Effector memory CD4-positive, alpha-beta T cell (primary cell): Measurements from ENCODE around the gene ARHGAP8.

Experiments used
- DNase-seq, 3 donors: peaks; one replicate each; pipeline ENCODE4 v3.0.0-alpha.2; 2020
- H3K27ac ChIP-seq: 2 replicates; pipeline ENCODE4 v1.7.0; 2013; ENCODE audit warnings: mild to moderate bottlenecking, low read length, moderate library complexity; ENCODE audit not compliant: insufficient read depth, poor library complexity, severe bottlenecking
- H3K27me3 ChIP-seq: replicated peaks from 2 replicates; pipeline ENCODE4 v1.7.0; 2013; ENCODE audit warnings: mild to moderate bottlenecking, low read length; ENCODE audit not compliant: insufficient read depth, control insufficient read depth, poor library complexity, severe bottlenecking
- H3K36me3 ChIP-seq: 2 replicates; pipeline ENCODE4 v1.7.0; 2013; ENCODE audit warnings: mild to moderate bottlenecking, low read length, moderate library complexity; ENCODE audit not compliant: control insufficient read depth, insufficient read depth
- H3K4me1 ChIP-seq: 2 replicates; pipeline ENCODE4 v1.7.0; 2013; ENCODE audit warnings: low read length, mild to moderate bottlenecking; ENCODE audit not compliant: control insufficient read depth, insufficient read depth, poor library complexity, severe bottlenecking
- H3K4me3 ChIP-seq: 2 replicates; pipeline ENCODE4 v1.7.0; 2013; ENCODE audit warnings: low read length, low read depth, mild to moderate bottlenecking; ENCODE audit not compliant: insufficient read depth, poor library complexity, severe bottlenecking
- H3K9me3 ChIP-seq: 2 replicates; pipeline ENCODE4 v1.7.0; 2013; ENCODE audit warnings: mild to moderate bottlenecking, low read length, moderate library complexity; ENCODE audit not compliant: control insufficient read depth

Gene ARHGAP8

DNA sequence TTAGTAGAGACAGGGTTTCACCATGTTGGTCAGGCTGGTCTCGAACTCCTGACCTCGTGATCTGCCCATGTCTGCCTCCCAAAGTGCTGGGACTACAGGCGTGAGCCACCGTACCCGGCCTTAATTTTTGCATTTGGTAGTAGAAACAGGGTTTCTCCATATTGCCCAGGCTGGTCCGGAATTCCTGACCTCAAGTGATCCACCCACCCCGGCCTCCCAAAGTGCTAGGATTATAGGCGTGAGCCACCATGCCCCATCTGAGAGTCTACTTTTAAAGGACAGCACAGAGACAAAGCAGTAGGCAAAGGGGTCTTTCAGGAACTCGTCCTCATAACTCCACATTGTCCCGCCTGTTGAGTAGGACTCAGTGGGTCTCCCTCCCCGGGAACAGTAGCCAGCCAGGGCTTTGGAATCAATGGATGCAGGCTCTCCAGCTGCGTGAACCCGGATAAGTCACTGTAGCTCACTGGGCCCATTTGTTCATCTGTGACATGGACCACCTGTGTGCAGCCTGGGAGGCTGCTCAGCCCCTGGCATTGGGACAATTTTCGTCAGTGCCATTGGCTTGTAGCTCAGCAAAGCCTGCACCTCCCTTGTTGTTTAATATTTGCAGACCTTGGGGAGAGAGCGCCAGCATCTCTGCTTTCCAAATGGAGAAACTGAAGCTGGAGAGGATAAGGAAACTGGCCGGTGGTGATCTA lies 86.1 kb downstream of the ARHGAP8 start:
- Histone ChIP-seq H3K4me3 (no peak overlapping the region), H3K27ac (no peak overlapping the region), H3K4me1 (no peaks in the 10 kb centered on the region), H3K36me3 (no peaks in the 10 kb centered on the region), H3K9me3 (no peaks in the 10 kb centered on the region), H3K27me3 (no peaks in the 10 kb centered on the region)
- no peak for DNase-seq

DNA sequence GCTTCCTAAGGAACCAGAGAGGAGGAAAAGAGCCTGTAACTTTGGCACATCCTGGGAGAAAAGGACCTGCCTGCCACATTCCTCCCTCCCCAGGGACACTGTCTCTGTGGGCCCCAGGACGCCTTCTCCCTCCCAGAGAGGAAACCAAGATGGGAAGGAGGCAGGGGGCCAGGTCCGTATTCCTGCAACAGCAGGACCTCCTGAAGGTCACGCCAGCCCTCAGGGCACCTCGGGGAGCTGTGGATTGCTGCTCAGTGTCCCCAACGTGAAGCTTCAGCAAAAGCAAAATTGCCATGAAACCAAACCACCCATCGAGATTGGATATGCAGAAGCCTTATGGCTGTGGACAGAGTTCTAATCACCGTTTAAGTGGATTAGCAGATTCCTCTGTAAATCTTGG lies 86.7 kb downstream of the ARHGAP8 start:
- Histone ChIP-seq H3K36me3 (no peaks in the 10 kb centered on the region), H3K9me3 (no peaks in the 10 kb centered on the region), H3K4me1 (no peaks in the 10 kb centered on the region), H3K4me3 (no peak overlapping the region), H3K27me3 (no peaks in the 10 kb centered on the region), H3K27ac (no peak overlapping the region)
- no peak for DNase-seq

DNA sequence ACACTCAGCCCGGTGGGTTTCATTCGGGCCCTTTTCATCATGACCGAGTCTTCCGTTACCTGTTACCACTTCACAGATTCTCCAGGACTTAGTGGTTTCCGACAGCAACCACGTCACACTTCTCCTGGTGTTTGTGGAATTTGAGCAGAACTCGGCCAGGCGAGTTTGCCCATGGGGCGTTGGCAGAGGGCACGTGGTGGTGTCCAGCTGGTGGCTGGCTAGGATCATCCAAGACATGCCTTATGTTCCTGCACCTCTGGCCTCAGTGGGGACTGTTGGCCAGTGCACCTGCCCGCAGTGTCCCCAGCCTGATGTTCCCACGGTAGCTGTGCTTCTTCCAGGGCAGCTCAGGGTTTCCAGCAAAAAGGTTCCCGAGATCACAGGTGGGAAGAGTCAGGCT lies 87.3 kb downstream of the ARHGAP8 start:
- DNase-seq: no peak
- Histone ChIP-seq H3K9me3 (no peaks in the 10 kb centered on the region), H3K27ac (no peak overlapping the region), H3K4me3 (no peak overlapping the region), H3K36me3 (no peaks in the 10 kb centered on the region), H3K27me3 (no peaks in the 10 kb centered on the region), H3K4me1 (no peaks in the 10 kb centered on the region)

DNA sequence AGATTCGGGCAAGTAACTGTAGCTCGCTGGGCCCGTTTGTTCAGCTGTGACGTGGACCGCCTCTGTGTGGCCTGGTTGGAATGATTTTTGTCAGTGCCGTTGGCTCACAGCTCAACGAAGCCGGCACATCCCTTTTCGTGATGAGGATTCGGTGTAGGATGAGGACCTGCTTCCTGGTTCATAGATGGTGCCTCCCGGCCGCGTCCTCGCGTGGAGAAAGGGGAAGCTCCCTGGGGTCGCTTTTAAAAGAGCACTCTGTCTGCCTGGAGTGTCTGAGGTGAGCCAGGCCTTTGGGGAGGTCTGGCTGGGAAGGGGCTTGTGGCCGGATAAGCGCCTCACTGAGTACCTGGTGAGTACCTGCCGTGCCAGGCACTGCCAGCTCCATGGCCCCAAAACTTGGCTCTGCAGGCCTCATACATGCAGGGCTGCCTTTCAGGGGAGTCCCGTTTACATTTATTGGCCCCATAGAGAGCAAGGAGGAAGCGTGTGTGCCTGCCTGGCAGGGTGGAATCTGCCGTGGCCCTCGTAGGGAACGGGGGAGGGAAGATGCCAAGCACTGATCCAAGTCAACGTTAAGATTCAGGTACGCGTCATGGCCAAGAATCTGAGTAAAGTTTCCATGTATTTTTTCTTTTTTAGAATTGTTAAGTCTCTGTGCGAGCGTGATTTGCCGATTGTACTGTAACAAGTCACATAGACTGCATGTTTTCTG lies 88.4 kb downstream of the ARHGAP8 start:
- Histone ChIP-seq H3K4me1 (no peaks in the 10 kb centered on the region), H3K9me3 (peaks cover 3% of the 10 kb centered on the region), H3K4me3 (no peak overlapping the region), H3K27ac (no peak overlapping the region), H3K27me3 (no peaks in the 10 kb centered on the region), H3K36me3 (no peaks in the 10 kb centered on the region)
- DNase-seq: no peak

DNA sequence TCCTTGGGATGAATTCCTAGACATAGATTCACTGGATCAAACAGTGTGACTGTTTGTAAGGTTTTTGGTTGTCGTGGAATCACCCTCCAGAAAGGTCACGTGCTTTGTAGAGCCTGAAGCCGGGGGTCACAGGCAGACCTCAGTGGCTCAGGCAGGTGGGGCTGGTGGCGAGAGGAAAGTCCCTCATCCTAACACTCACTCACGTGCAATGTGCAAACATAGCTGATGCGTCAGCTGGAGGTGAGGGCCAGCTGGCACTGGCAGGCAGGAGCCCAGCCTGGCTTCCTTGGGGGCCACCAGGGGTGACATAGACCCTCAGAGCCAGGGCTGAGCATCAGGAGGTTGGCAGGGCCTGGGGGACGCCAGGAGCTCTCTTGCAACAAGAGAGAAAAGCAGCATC lies 90.0 kb downstream of the ARHGAP8 start:
- Histone ChIP-seq H3K4me3 (no peak overlapping the region), H3K4me1 (no peaks in the 10 kb centered on the region), H3K36me3 (no peaks in the 10 kb centered on the region), H3K27me3 (no peaks in the 10 kb centered on the region), H3K27ac (no peak overlapping the region), H3K9me3 (peaks cover 3% of the 10 kb centered on the region)
- DNase-seq: no peak

DNA sequence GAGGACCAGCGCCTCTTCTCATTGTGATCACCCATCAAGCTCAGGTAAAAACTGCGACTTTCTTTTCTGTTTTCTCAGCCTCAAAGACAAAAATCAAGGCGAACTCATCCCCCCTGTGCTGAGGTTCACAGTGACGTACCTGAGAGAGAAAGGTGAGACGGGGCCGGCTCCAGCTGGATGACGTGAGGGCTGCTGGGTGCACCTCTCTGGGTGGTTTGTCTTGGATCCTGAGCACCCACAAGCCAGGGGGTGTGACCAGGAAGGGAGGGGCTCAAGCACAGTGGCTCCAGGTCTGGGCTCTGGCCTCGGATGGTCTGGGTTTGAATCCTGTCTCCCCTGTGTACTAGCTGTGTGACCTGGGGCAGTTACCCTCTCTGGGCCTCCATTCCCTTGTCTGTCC lies 92.8 kb downstream of the ARHGAP8 start:
- Histone ChIP-seq H3K4me1 (no peaks in the 10 kb centered on the region), H3K36me3 (no peaks in the 10 kb centered on the region), H3K9me3 (peaks cover 3% of the 10 kb centered on the region), H3K27ac (no peak overlapping the region), H3K4me3 (no peak overlapping the region), H3K27me3 (no peaks in the 10 kb centered on the region)
- no peak for DNase-seq

DNA sequence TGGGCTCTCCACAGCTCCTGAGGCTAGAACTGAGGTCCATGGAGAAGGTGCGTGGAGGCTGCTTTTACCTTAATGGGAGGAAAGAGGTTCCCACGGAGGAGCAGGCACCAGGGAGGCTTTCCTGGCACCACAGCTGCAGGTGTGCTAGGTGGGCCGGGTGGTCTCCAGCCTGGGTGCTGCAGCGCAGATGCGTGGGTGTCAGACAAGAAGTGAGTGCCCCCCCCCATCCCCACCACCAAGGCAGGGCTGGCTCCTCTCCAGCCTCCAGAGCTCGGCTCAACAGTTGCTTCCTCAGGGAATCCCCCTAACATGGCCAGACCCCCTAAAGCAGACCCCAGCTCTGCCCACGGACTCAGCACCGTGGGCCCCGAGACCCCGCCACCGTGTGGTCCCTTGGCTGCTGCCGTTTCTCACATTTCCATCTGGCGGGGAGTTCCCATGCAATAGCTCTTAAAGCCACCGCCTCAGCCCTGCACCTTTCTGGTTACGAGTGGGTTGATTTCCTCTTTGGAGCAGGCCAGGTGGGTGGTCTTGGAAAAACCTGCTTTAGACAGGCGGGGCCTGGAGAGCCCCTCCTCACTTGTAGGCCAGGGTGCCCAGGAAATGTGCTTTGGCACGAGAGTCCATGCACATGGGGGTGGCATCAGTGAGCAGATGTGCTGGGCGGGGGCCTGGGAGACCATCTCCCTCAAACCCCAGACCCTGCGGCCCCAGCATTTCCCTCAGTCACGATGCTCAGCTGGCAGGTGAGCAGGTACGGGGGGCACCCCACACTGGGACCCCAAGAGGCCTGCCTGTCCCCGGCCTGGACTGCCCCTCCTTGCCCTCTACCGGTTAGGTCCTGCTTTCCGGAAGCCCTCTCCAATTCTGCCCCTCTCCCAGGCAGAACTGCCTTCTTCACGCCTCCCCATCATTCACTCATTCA lies 93.7 kb downstream of the ARHGAP8 start:
- H3K4me3 ChIP-seq: no peak overlapping the region
- H3K9me3 ChIP-seq: peaks cover 3% of the 10 kb centered on the region
- DNase-seq: no peak
- no peaks in the 10 kb centered on the region for H3K36me3 ChIP-seq
- H3K4me1 ChIP-seq: no peaks in the 10 kb centered on the region
- H3K27me3 ChIP-seq: no peaks in the 10 kb centered on the region
- no peak overlapping the region for H3K27ac ChIP-seq

DNA sequence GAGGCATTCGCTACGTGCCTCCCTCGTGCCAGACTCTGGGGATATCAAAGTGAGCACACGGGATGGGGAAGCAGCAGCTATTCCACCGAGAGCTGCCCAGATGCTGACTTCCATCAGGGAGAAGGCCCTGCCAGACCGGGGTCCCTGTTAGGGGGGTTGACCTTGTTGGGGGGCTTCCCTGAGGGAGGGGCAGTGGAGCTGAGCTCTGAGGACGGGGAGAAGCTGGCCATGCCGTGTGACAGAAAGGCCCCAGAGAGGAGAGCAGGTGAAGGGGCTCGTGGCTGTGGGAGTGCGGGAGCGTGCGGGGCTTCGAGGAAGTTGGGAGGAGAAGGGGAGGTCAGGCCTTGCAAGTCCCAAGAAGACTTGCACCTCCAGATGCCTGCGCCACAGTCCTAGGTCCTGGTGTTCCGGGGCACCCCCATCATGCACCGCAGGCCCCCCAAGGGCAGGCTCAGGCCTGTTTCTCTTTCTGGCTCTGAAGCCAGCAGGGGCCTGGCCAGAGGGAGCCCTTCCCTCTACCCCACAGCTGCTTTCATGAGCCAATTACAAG lies 94.4 kb downstream of the ARHGAP8 start:
- Histone ChIP-seq H3K9me3 (peaks cover 3% of the 10 kb centered on the region), H3K27ac (no peak overlapping the region), H3K27me3 (no peaks in the 10 kb centered on the region), H3K4me3 (no peak overlapping the region), H3K36me3 (no peaks in the 10 kb centered on the region), H3K4me1 (no peaks in the 10 kb centered on the region)
- DNase-seq: no peak

DNA sequence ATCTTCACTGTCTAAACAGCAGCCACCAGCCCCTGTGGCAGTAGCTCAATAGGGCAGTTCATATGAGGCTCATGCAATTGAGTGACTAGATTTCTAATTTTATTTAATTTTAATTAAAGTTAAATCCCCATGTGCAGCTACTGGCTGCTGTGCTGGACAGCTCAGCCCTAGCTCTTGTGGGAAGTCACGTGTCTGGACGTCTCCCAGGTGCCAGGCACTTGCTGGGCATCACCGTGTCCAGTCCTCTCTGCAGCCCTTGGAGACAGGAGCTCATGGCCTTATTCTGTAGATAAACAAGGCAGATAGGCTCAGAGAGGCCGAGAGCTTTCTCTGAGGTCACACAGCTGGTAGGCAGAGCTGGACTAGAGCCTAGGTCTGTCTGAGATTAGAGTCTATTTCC lies 95.0 kb downstream of the ARHGAP8 start:
- H3K36me3 ChIP-seq: no peaks in the 10 kb centered on the region
- peaks cover 3% of the 10 kb centered on the region for H3K9me3 ChIP-seq
- H3K27me3 ChIP-seq: no peaks in the 10 kb centered on the region
- DNase-seq: no peak
- no peaks in the 10 kb centered on the region for H3K4me1 ChIP-seq
- no peak overlapping the region for H3K4me3 ChIP-seq
- H3K27ac ChIP-seq: no peak overlapping the region
